OCI-LY7 (cell line): ENCODE data around the gene PLA2G15. TPM values are rescaled to one million over a fixed set of nuclear protein-coding genes. Genes with fewer than 3 reads are reported as not detected.

Experiments used
- BruUV-seq: library from RNA; stranded (reverse); fragments of 400-500 nt; replicated peaks from 2 replicates; lab custom pipeline; 2021; lab: Mats Ljungman, UMichigan
- CTCF ChIA-PET: fragments of 300-600 bp; sonication (Branson Sonifier 250); formaldehyde crosslinking; loops from one replicate; lab custom pipeline; 2022; ENCODE audit warnings: antibody characterized with exemption; ENCODE audit not compliant: unreplicated experiment; lab: Charles Lee
- POLR2A ChIA-PET: fragments of 300-600 bp; sonication (Branson Sonifier 250); formaldehyde crosslinking; loops from one replicate; lab custom pipeline; 2022; ENCODE audit warnings: antibody characterized with exemption; lab: Charles Lee
- DNase-seq: peaks from one replicate; pipeline ENCODE4 v3.0.0-alpha.2; 2015; ENCODE audit warnings: low spot score
- H2AFZ ChIP-seq: fragments of 200-600 bp; sonication (generic), shearing (Covaris generic); 2 replicates; pipeline ENCODE4 v1.6.1; 2014; ENCODE audit warnings: mild to moderate bottlenecking, antibody characterized with exemption, low read length, moderate library complexity
- H3K27ac ChIP-seq: fragments of 200-600 bp; sonication (generic); 2 replicates; pipeline ENCODE4 v1.5.1; 2014; ENCODE audit warnings: mixed run types, low read depth, mild to moderate bottlenecking, moderate library complexity, low read length, inconsistent platforms; ENCODE audit not compliant: poor library complexity, severe bottlenecking
- H3K36me3 ChIP-seq: fragments of 200-600 bp; sonication (generic); 2 replicates; pipeline ENCODE4 v1.6.1; 2014; ENCODE audit warnings: mild to moderate bottlenecking, antibody characterized with exemption, low read length, moderate library complexity, mixed read lengths; ENCODE audit not compliant: insufficient read depth
- H3K4me1 ChIP-seq: fragments of 200-600 bp; sonication (generic); 2 replicates; pipeline ENCODE4 v1.5.1; 2014; ENCODE audit warnings: mild to moderate bottlenecking, low read length; ENCODE audit not compliant: insufficient read depth, poor library complexity, severe bottlenecking
- H3K4me2 ChIP-seq: fragments of 200-600 bp; sonication (generic); 2 replicates; pipeline ENCODE4 v1.6.1; 2014; ENCODE audit warnings: mild to moderate bottlenecking, low read length
- H3K4me3 ChIP-seq: fragments of 200-600 bp; sonication (generic); 2 replicates; pipeline ENCODE4 v1.5.1; 2014; ENCODE audit warnings: mild to moderate bottlenecking, low read depth, low read length; ENCODE audit not compliant: poor library complexity, severe bottlenecking
- H3K79me2 ChIP-seq: fragments of 200-600 bp; sonication (generic); 2 replicates; pipeline ENCODE4 v1.6.1; 2016; ENCODE audit warnings: low read depth, mild to moderate bottlenecking, low read length, moderate library complexity, mixed read lengths; ENCODE audit not compliant: insufficient read depth
- H3K9me2 ChIP-seq: fragments of 200-600 bp; sonication (generic); 2 replicates; pipeline ENCODE4 v1.6.1; 2016; ENCODE audit warnings: mild to moderate bottlenecking, low read length, mixed read lengths; ENCODE audit not compliant: insufficient read depth
- H3K9me3 ChIP-seq: fragments of 200-600 bp; sonication (generic); 2 replicates; pipeline ENCODE4 v1.6.1; 2014; ENCODE audit warnings: mild to moderate bottlenecking, mixed run types, low read length, mixed read lengths
- H4K20me1 ChIP-seq: fragments of 200-600 bp; sonication (generic); 2 replicates; pipeline ENCODE4 v1.6.1; 2014; ENCODE audit warnings: mild to moderate bottlenecking, antibody characterized with exemption, low read length, moderate library complexity, mixed read lengths; ENCODE audit not compliant: insufficient read depth
- CTCF ChIP-seq: fragments of 200-600 bp; sonication (generic); conservative IDR thresholded peaks from 2 replicates; pipeline ENCODE4 v1.5.1; 2014; ENCODE audit warnings: mild to moderate bottlenecking, antibody characterized with exemption, low read length, moderate library complexity, mixed read lengths
- EZH2phosphoT487 ChIP-seq: fragments of 200-600 bp; sonication (generic); IDR thresholded peaks from 2 replicates; pipeline ENCODE4 v1.6.1; 2018; ENCODE audit warnings: low read depth, borderline replicate concordance, mild to moderate bottlenecking, mixed run types, antibody characterized with exemption, low read length, moderate library complexity, mixed read lengths
- intact Hi-C: fragments of 100-400 bp; cut with micrococcal nuclease; formaldehyde crosslinking; loops from one replicate; pipeline ENCODE4 v1.10.0; 2022; ENCODE audit not compliant: unreplicated experiment
- microRNA-seq: library from miRNA; unstranded; fragments of <30 nt; microRNA quantifications from one replicate; pipeline ENCODE4 v1.2.0, GENCODE V29; 2022; ENCODE audit warnings: borderline replicate concordance
- small RNA-seq: library from RNA; depleted of rRNA; stranded (forward); fragments of <200 nt; gene quantifications from one replicate; pipeline ENCODE3, GENCODE V24; 2014
- total RNA-seq, 2 experiments: library from RNA; depleted of rRNA in 1 of 2; stranded (reverse); fragments of >200 nt in 1 of 2; shearing (Covaris generic) in 1 of 2; gene quantifications; 2 replicates each; pipeline ENCODE4 v1.2.3, GENCODE V29; 2014 to 2022

PLA2G15 gene
- total RNA-seq, 2 experiments from 2014 or later = 27.5 to 46.2 TPM

- intact Hi-C loops = loop anchor here (1.0 kb wide), 2 partner anchors 25 to 46 kb away; partner anchors contain the start of gene SLC7A6
- no peak for TF ChIP-seq CTCF
- no peak for TF ChIP-seq EZH2phosphoT487
- peaks cover 28% of the 10 kb centered on the region for H3K4me1 ChIP-seq
- H4K20me1 ChIP-seq = peaks cover 5% of the 10 kb centered on the region
- DNase-seq = no peak
- H3K36me3 ChIP-seq = peaks cover 62% of the 10 kb centered on the region
- H3K4me3 ChIP-seq = peak overlapping the region; percentile 94
- H3K4me2 ChIP-seq = peak overlapping the region; percentile 68
- CTCF ChIA-PET = interaction anchor here (0.6 to 0.8 kb wide), 3 partner anchors 11 to 48 kb away, joined by 3 to 4 read pairs (median 3); no protein-coding TSS in a partner anchor
- H3K79me2 ChIP-seq = peaks cover 78% of the 10 kb centered on the region
- POLR2A ChIA-PET = interaction anchor here (0.5 to 2.8 kb wide), 14 partner anchors 9 to 315 kb away, joined by 3 to 19 read pairs (median 6); partner anchors contain the start of gene SLC7A6
- BruUV-seq = TSS peak; percentile 62
- H3K9me2 ChIP-seq = no peaks in the 10 kb centered on the region
- H2AFZ ChIP-seq = peak overlapping the region; percentile 9; the same call in 1 of the 2 replicates
- peak overlapping the region; percentile 66 for H3K27ac ChIP-seq
- no peaks in the 10 kb centered on the region for H3K9me3 ChIP-seq
Observed at GRCh38 chr16:68310437-68310773, 65.2 kb downstream of the PLA2G15 start.

Small RNA genes within 50 kb of the gene (microRNA-seq; reads per million reads assigned to microRNA genes)
- not detected for gene MIR6773

Small RNA genes within 50 kb of the gene (small RNA-seq; reads per million reads assigned to genes)
- not detected for gene RNU6-1262P

Other genes starting within 250 kb of the PLA2G15 start
- 0.13 and 0.22 TPM in 2 replicates for gene DPEP2, start 245.9 kb upstream of the PLA2G15 start, total RNA-seq (2014; rRNA removed; shearing (Covaris generic))
- 0.23 and 0.37 TPM in 2 replicates for gene DPEP2, start 245.9 kb upstream of the PLA2G15 start, total RNA-seq (2022)
- gene DPEP2NB, start 229.5 kb upstream of the PLA2G15 start, total RNA-seq (2014; rRNA removed; shearing (Covaris generic)) = 0.72 TPM in 1 of 2 replicates, not detected in the other
- gene DPEP2NB, start 229.5 kb upstream of the PLA2G15 start, total RNA-seq (2022) = not detected in 2 replicates
- gene DDX28, start 222.1 kb upstream of the PLA2G15 start, total RNA-seq (2014; rRNA removed; shearing (Covaris generic)) = 27.9 and 31.4 TPM in 2 replicates
- gene DDX28, start 222.1 kb upstream of the PLA2G15 start, total RNA-seq (2022) = 16.9 and 18.1 TPM in 2 replicates
- gene DUS2, start 222.1 kb upstream of the PLA2G15 start, total RNA-seq (2014; rRNA removed; shearing (Covaris generic)) = 19.9 and 20.7 TPM in 2 replicates
- 32.4 and 34.7 TPM in 2 replicates for gene DUS2, start 222.1 kb upstream of the PLA2G15 start, total RNA-seq (2022)
- gene NFATC3, start 160.0 kb upstream of the PLA2G15 start, total RNA-seq (2014; rRNA removed; shearing (Covaris generic)) = 60.9 and 73.4 TPM in 2 replicates
- gene NFATC3, start 160.0 kb upstream of the PLA2G15 start, total RNA-seq (2022) = 76.0 and 91.7 TPM in 2 replicates
- 0.08 TPM in 1 of 2 replicates, not detected in the other for gene ESRP2, start 9.2 kb upstream of the PLA2G15 start, total RNA-seq (2014; rRNA removed; shearing (Covaris generic))
- not detected in 2 replicates for gene ESRP2, start 9.2 kb upstream of the PLA2G15 start, total RNA-seq (2022)
- 50.9 and 53.1 TPM in 2 replicates for gene SLC7A6, start 19.2 kb downstream of the PLA2G15 start, total RNA-seq (2014; rRNA removed; shearing (Covaris generic))
- 79.5 and 98.8 TPM in 2 replicates for gene SLC7A6, start 19.2 kb downstream of the PLA2G15 start, total RNA-seq (2022)
- 28.6 and 35.2 TPM in 2 replicates for gene SLC7A6OS, start 65.6 kb downstream of the PLA2G15 start, total RNA-seq (2014; rRNA removed; shearing (Covaris generic))
- 33.4 and 35.8 TPM in 2 replicates for gene SLC7A6OS, start 65.6 kb downstream of the PLA2G15 start, total RNA-seq (2022)
- 75.3 and 85.1 TPM in 2 replicates for gene PRMT7, start 65.6 kb downstream of the PLA2G15 start, total RNA-seq (2014; rRNA removed; shearing (Covaris generic))
- gene PRMT7, start 65.6 kb downstream of the PLA2G15 start, total RNA-seq (2022) = 80.4 and 85.5 TPM in 2 replicates
- gene SMPD3, start 203.1 kb downstream of the PLA2G15 start, total RNA-seq (2014; rRNA removed; shearing (Covaris generic)) = 0.16 and 0.21 TPM in 2 replicates
- 0.51 and 0.61 TPM in 2 replicates for gene SMPD3, start 203.1 kb downstream of the PLA2G15 start, total RNA-seq (2022)